Hepatocyte (in vitro differentiated cells): ENCODE data around the gene RAB12.
"Not testable (repeated sequence)": the region's sequence is repeated elsewhere in the genome, so short reads cannot be mapped to it uniquely, and the experiment has no call there.

Experiments
- EZH2phosphoT487 ChIP-seq: fragments of 200-600 bp; sonication (generic); IDR thresholded peaks from one replicate; pipeline ENCODE4 v1.6.1; 2018; ENCODE audit warnings: antibody characterized with exemption, mild to moderate bottlenecking, low read depth, moderate library complexity; ENCODE audit not compliant: unreplicated experiment, severe bottlenecking
- TF ChIP-seq, protein P1 (sequence below): fragments of 200-600 bp; sonication (generic); IDR thresholded peaks from 2 replicates; pipeline ENCODE4 v1.5.1; 2016; ENCODE audit warnings: antibody characterized with exemption, mild to moderate bottlenecking; ENCODE audit not compliant: poor library complexity

- TF ChIP-seq, protein P1, sequence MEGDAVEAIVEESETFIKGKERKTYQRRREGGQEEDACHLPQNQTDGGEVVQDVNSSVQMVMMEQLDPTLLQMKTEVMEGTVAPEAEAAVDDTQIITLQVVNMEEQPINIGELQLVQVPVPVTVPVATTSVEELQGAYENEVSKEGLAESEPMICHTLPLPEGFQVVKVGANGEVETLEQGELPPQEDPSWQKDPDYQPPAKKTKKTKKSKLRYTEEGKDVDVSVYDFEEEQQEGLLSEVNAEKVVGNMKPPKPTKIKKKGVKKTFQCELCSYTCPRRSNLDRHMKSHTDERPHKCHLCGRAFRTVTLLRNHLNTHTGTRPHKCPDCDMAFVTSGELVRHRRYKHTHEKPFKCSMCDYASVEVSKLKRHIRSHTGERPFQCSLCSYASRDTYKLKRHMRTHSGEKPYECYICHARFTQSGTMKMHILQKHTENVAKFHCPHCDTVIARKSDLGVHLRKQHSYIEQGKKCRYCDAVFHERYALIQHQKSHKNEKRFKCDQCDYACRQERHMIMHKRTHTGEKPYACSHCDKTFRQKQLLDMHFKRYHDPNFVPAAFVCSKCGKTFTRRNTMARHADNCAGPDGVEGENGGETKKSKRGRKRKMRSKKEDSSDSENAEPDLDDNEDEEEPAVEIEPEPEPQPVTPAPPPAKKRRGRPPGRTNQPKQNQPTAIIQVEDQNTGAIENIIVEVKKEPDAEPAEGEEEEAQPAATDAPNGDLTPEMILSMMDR: not testable (repeated sequence)
- TF ChIP-seq EZH2phosphoT487: not testable (repeated sequence)
Measured at GRCh38 chr18:8573766-8574165, 35.5 kb upstream of the RAB12 start.
